H9 (cell line): Measurements from ENCODE around the gene SFMBT2. TPM values are rescaled to one million over a fixed set of nuclear protein-coding genes. Genes with fewer than 3 reads are reported as not detected.

Experiments used
- DNase-seq: peaks from one replicate; pipeline ENCODE4 v3.0.0-alpha.2; 2017
- H2AFZ ChIP-seq: one replicate; pipeline ENCODE4 v1.6.1; 2013; ENCODE audit warnings: mild to moderate bottlenecking, low read length, control low read depth, moderate library complexity
- H2AK5ac ChIP-seq: 2 replicates; pipeline ENCODE4 v1.6.1; 2013; ENCODE audit warnings: low read length, control low read depth, mixed read lengths; ENCODE audit not compliant: insufficient read length
- H2BK120ac ChIP-seq: one replicate; pipeline ENCODE4 v1.6.1; 2013; ENCODE audit warnings: low read depth, mild to moderate bottlenecking, low read length, control low read depth, inconsistent platforms; ENCODE audit not compliant: poor library complexity, severe bottlenecking
- H2BK12ac ChIP-seq: 2 replicates; pipeline ENCODE4 v1.6.1; 2013; ENCODE audit warnings: low read length, control low read depth, mixed read lengths, low read depth; ENCODE audit not compliant: insufficient read length
- H2BK15ac ChIP-seq: 2 replicates; pipeline ENCODE4 v1.6.1; 2013; ENCODE audit warnings: low read depth, low read length, control low read depth
- H2BK20ac ChIP-seq: one replicate; pipeline ENCODE4 v1.6.1; 2013; ENCODE audit warnings: low read depth, mild to moderate bottlenecking, low read length, control low read depth, inconsistent platforms; ENCODE audit not compliant: poor library complexity, severe bottlenecking
- H2BK5ac ChIP-seq: 2 replicates; pipeline ENCODE4 v1.6.1; 2013; ENCODE audit warnings: low read length, control low read depth, mixed read lengths; ENCODE audit not compliant: insufficient read length
- H3K14ac ChIP-seq: 2 replicates; pipeline ENCODE4 v1.6.1; 2013; ENCODE audit warnings: low read length, control low read depth; ENCODE audit not compliant: insufficient read depth
- H3K18ac ChIP-seq: 2 replicates; pipeline ENCODE4 v1.6.1; 2013; ENCODE audit warnings: low read depth, mild to moderate bottlenecking, mixed read lengths, low read length, control low read depth; ENCODE audit not compliant: insufficient read length
- H3K23ac ChIP-seq: 2 replicates; pipeline ENCODE4 v1.6.1; 2013; ENCODE audit warnings: low read length, control low read depth, mixed read lengths, low read depth; ENCODE audit not compliant: insufficient read length
- H3K23me2 ChIP-seq: 2 replicates; pipeline ENCODE4 v1.6.1; 2013; ENCODE audit warnings: low read depth, mild to moderate bottlenecking, mixed read lengths, low read length, control low read depth; ENCODE audit not compliant: insufficient read length, poor library complexity, severe bottlenecking
- H3K27ac ChIP-seq: 2 replicates; pipeline ENCODE4 v1.5.1; 2013; ENCODE audit warnings: low read length, control low read depth, mixed read lengths, low read depth; ENCODE audit not compliant: insufficient read length
- H3K27me3 ChIP-seq: 2 replicates; pipeline ENCODE4 v1.6.1; 2013; ENCODE audit warnings: low read length, control low read depth, inconsistent platforms; ENCODE audit not compliant: insufficient read depth
- H3K4ac ChIP-seq: 2 replicates; pipeline ENCODE4 v1.6.1; 2013; ENCODE audit warnings: low read depth, mild to moderate bottlenecking, control low read depth, inconsistent platforms, low read length, moderate library complexity
- H3K4me1 ChIP-seq: 2 replicates; pipeline ENCODE4 v1.6.1; 2013; ENCODE audit warnings: low read length, control low read depth, inconsistent platforms; ENCODE audit not compliant: insufficient read depth
- H3K4me2 ChIP-seq: 2 replicates; pipeline ENCODE4 v1.6.1; 2013; ENCODE audit warnings: low read length, control low read depth, mixed read lengths; ENCODE audit not compliant: insufficient read length, insufficient read depth
- H3K56ac ChIP-seq: 2 replicates; pipeline ENCODE4 v1.6.1; 2013; ENCODE audit warnings: low read depth, mild to moderate bottlenecking, mixed read lengths, low read length, control low read depth; ENCODE audit not compliant: insufficient read length
- H3K79me1 ChIP-seq: 2 replicates; pipeline ENCODE4 v1.6.1; 2013; ENCODE audit warnings: low read depth, mild to moderate bottlenecking, moderate library complexity, low read length, control low read depth, inconsistent platforms; ENCODE audit not compliant: insufficient read depth, poor library complexity, severe bottlenecking
- H3K79me2 ChIP-seq: 2 replicates; pipeline ENCODE4 v1.6.1; 2013; ENCODE audit warnings: low read length, control low read depth, inconsistent platforms; ENCODE audit not compliant: insufficient read depth
- H3K9ac ChIP-seq: 2 replicates; pipeline ENCODE4 v1.6.1; 2013; ENCODE audit warnings: low read length, control low read depth, mixed read lengths; ENCODE audit not compliant: insufficient read length; ENCODE audit errors: extremely low read depth
- H3K9me3 ChIP-seq: one replicate; pipeline ENCODE4 v1.6.1; 2013; ENCODE audit warnings: low read depth, low read length, inconsistent platforms; ENCODE audit not compliant: control insufficient read depth
- H3T11ph ChIP-seq: one replicate; pipeline ENCODE4 v1.6.1; 2013; ENCODE audit warnings: mild to moderate bottlenecking, low read length, control low read depth, inconsistent platforms
- H4K20me1 ChIP-seq: one replicate; pipeline ENCODE4 v1.6.1; 2013; ENCODE audit not compliant: control insufficient read depth, insufficient read length, insufficient read depth
- H4K5ac ChIP-seq: 2 replicates; pipeline ENCODE4 v1.6.1; 2013; ENCODE audit warnings: low read depth, mild to moderate bottlenecking, mixed read lengths, low read length, control low read depth; ENCODE audit not compliant: insufficient read length
- H4K8ac ChIP-seq: replicated peaks from 2 replicates; pipeline ENCODE4 v1.6.1; 2013; ENCODE audit warnings: low read length, control low read depth, mixed read lengths, low read depth; ENCODE audit not compliant: insufficient read length
- H4K91ac ChIP-seq: 2 replicates; pipeline ENCODE4 v1.6.1; 2013; ENCODE audit warnings: low read depth, mild to moderate bottlenecking, moderate library complexity, mixed read lengths, low read length, control low read depth; ENCODE audit not compliant: insufficient read length
- H3K27ac Mint-ChIP-seq, 3 experiments: 2 replicates in 2 of 3; 3 replicates in 1 of 3; pipeline ENCODE4 v1.8.0; 2020 to 2021; ENCODE audit warnings: mixed read lengths in 3 of 3, mild to moderate bottlenecking in 1 of 3, moderate library complexity in 1 of 3
- H3K27me3 Mint-ChIP-seq: 2 replicates; pipeline ENCODE4 v1.8.0; 2021; ENCODE audit warnings: low read depth, mild to moderate bottlenecking, moderate library complexity, mixed read lengths
- H3K36me3 Mint-ChIP-seq, 3 experiments: 2 replicates in 2 of 3; 3 replicates in 1 of 3; pipeline ENCODE4 v1.8.0; 2020 to 2021; ENCODE audit warnings: low read depth in 3 of 3, mixed read lengths in 3 of 3; ENCODE audit not compliant: insufficient read depth in 1 of 3
- H3K4me1 Mint-ChIP-seq, 2 experiments: 2 replicates each; pipeline ENCODE4 v1.8.0; 2020; ENCODE audit warnings: mixed read lengths in 2 of 2
- H3K4me3 Mint-ChIP-seq, 2 experiments: 2 replicates in 1 of 2; 3 replicates in 1 of 2; pipeline ENCODE4 v1.8.0; 2020 to 2021; ENCODE audit warnings: mild to moderate bottlenecking in 2 of 2, mixed read lengths in 2 of 2, moderate library complexity in 1 of 2
- H3K9me3 Mint-ChIP-seq, 2 experiments: 2 replicates in 1 of 2; 3 replicates in 1 of 2; pipeline ENCODE4 v1.8.0; 2020; ENCODE audit warnings: mild to moderate bottlenecking in 2 of 2, mixed read lengths in 2 of 2, moderate library complexity in 1 of 2
- WGBS: extraction: QIAGEN DNeasy Blood & Tissue Kit; methylation state at CpG from one replicate; pipeline ENCODE4 v1.1.7; 2013; ENCODE audit warnings: missing lambda C conversion rate, low lambda C conversion rate, mixed read lengths; ENCODE audit not compliant: insufficient read length; ENCODE audit errors: extremely low coverage; 5-methylcytosine and 5-hydroxymethylcytosine counted together
- total RNA-seq: library from RNA; stranded (reverse); gene quantifications from 2 replicates; pipeline ENCODE4 v1.2.1, GENCODE V29; 2021
- TF ChIP-seq, protein P1 (sequence below): fragments of 200-600 bp; sonication (generic); conservative IDR thresholded peaks from 3 replicates; pipeline ENCODE4 v1.8.0; 2021; ENCODE audit warnings: antibody characterized with exemption, mild to moderate bottlenecking

The SFMBT2 gene
- total RNA-seq, 1 experiment from 2014 or later: 5.3 TPM

DNA sequence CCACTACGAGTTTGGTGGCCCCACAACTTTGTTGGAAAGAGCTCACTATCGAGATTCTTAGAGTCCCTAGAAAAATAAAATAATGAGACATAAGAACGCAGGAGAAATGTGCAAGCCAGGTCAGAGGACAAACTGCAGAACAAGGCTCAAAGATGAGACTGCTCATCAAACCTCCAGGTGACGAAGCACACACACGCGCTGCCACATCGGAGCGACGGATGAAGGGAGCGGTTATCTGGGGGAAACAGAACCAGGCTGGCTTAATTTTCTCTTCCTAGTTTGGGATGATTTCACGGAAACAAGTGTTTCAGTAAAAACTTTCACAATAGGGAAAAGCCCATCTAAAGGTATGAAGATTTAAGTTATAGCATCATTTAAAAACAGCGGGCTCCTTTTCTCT lies 231.3 kb downstream of the SFMBT2 start:
- H3K9me3 ChIP-seq: no peaks in the 10 kb centered on the region
- no CpG with 5 or more reads among the region's 12 CpGs for WGBS

More for the DNA sequence above, 231.3 kb downstream of the SFMBT2 start:
- no peak overlapping the region for H3K56ac ChIP-seq
- no peak overlapping the region for H4K91ac ChIP-seq
- H4K20me1 ChIP-seq: no peaks in the 10 kb centered on the region
- H3K27me3 ChIP-seq: no peaks in the 10 kb centered on the region
- H3K79me2 ChIP-seq: no peaks in the 10 kb centered on the region
- no peak overlapping the region for H3K18ac ChIP-seq
- no peak overlapping the region for H3K4me3 Mint-ChIP-seq
- no peak overlapping the region for H3K14ac ChIP-seq
- H2BK120ac ChIP-seq: no peak overlapping the region
- no peaks in the 10 kb centered on the region for H3K27me3 Mint-ChIP-seq
- H4K8ac ChIP-seq: no peak overlapping the region
- H3K36me3 Mint-ChIP-seq: peaks cover 22 to 25% (median 24%) of the 10 kb centered on the region in 3 experiments
- H3K79me1 ChIP-seq: no peaks in the 10 kb centered on the region
- no peak overlapping the region for H3T11ph ChIP-seq
- no peak for DNase-seq
- H2AFZ ChIP-seq: no peak overlapping the region
- no peak overlapping the region for H3K23ac ChIP-seq
- H2BK15ac ChIP-seq: no peak overlapping the region
- no peak overlapping the region for H3K4ac ChIP-seq
- no peaks in the 10 kb centered on the region for H3K4me1 ChIP-seq
- H3K9ac ChIP-seq: no peak overlapping the region
- no peaks in the 10 kb centered on the region for H3K4me1 Mint-ChIP-seq
- H4K5ac ChIP-seq: no peak overlapping the region
- no peak overlapping the region for H2BK5ac ChIP-seq
- no peak overlapping the region for H3K4me2 ChIP-seq
- H3K27ac ChIP-seq: no peak overlapping the region
- H2BK12ac ChIP-seq: no peak overlapping the region
- H2AK5ac ChIP-seq: no peak overlapping the region
- no peak overlapping the region for H3K27ac Mint-ChIP-seq
- TF ChIP-seq, protein P1, sequence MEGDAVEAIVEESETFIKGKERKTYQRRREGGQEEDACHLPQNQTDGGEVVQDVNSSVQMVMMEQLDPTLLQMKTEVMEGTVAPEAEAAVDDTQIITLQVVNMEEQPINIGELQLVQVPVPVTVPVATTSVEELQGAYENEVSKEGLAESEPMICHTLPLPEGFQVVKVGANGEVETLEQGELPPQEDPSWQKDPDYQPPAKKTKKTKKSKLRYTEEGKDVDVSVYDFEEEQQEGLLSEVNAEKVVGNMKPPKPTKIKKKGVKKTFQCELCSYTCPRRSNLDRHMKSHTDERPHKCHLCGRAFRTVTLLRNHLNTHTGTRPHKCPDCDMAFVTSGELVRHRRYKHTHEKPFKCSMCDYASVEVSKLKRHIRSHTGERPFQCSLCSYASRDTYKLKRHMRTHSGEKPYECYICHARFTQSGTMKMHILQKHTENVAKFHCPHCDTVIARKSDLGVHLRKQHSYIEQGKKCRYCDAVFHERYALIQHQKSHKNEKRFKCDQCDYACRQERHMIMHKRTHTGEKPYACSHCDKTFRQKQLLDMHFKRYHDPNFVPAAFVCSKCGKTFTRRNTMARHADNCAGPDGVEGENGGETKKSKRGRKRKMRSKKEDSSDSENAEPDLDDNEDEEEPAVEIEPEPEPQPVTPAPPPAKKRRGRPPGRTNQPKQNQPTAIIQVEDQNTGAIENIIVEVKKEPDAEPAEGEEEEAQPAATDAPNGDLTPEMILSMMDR: no peak
- H3K23me2 ChIP-seq: no peaks in the 10 kb centered on the region
- peaks cover 11 to 16% of the 10 kb centered on the region in 2 experiments for H3K9me3 Mint-ChIP-seq
- H2BK20ac ChIP-seq: no peak overlapping the region
